NB4 (cell line): ENCODE measurements around the gene ZFYVE21.

Source experiments
- POLR2A ChIP-seq: IDR thresholded peaks from 2 replicates; pipeline ENCODE4 v1.6.1; 2011; ENCODE audit warnings: mild to moderate bottlenecking; ENCODE audit not compliant: insufficient read length; ENCODE audit errors: extremely low read depth
- TF ChIP-seq, protein P1 (sequence below): IDR thresholded peaks from one replicate; pipeline ENCODE4 v1.5.1; 2012; ENCODE audit warnings: low read depth, low read length

GRCh38 chr14:103690332-103690731, 25.3 kb upstream of the ZFYVE21 start:
- TF ChIP-seq, protein P1, sequence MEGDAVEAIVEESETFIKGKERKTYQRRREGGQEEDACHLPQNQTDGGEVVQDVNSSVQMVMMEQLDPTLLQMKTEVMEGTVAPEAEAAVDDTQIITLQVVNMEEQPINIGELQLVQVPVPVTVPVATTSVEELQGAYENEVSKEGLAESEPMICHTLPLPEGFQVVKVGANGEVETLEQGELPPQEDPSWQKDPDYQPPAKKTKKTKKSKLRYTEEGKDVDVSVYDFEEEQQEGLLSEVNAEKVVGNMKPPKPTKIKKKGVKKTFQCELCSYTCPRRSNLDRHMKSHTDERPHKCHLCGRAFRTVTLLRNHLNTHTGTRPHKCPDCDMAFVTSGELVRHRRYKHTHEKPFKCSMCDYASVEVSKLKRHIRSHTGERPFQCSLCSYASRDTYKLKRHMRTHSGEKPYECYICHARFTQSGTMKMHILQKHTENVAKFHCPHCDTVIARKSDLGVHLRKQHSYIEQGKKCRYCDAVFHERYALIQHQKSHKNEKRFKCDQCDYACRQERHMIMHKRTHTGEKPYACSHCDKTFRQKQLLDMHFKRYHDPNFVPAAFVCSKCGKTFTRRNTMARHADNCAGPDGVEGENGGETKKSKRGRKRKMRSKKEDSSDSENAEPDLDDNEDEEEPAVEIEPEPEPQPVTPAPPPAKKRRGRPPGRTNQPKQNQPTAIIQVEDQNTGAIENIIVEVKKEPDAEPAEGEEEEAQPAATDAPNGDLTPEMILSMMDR = no peak
- no peak for TF ChIP-seq POLR2A
